PC-3 (cell line): Measurements from ENCODE around the gene TXNDC11.

Experiments
- EZH2 ChIP-seq: fragments of 300-600 bp; sonication (generic); IDR thresholded peaks from one replicate; pipeline ENCODE4 v1.6.1; 2017; ENCODE audit warnings: antibody characterized with exemption, mild to moderate bottlenecking, low read length; ENCODE audit not compliant: unreplicated experiment
- EZH2phosphoT487 ChIP-seq: fragments of 300-600 bp; sonication (generic); IDR thresholded peaks from 2 replicates; pipeline ENCODE4 v1.6.1; 2018; ENCODE audit warnings: mild to moderate bottlenecking, antibody characterized with exemption, low read length, borderline replicate concordance
- TF ChIP-seq, protein P1 (sequence below): fragments of 300-600 bp; sonication (generic); conservative IDR thresholded peaks from 2 replicates; pipeline ENCODE4 v1.5.1; 2017; ENCODE audit warnings: antibody characterized with exemption, low read depth, mild to moderate bottlenecking, low read length

DNA sequence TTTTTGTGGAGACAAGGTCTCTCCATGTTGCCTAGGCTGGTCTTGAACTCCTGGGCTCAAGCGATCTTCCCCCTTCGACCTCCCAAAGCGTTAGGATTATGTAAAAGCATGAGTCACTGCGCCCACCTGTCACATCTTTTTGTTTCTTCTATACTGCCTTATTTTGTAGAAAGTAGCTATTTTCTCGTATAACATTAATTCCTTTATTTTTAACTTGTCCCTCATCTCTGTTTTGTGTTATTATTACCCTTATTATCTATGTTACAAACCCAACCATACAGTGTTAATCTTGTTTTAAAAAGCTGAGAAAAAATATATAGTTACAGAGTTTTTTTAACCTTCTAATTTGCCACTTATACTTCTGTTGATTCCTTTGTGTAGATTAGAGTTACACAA, 1.4 kb upstream of the TXNDC11 start:
- TF ChIP-seq, protein P1, sequence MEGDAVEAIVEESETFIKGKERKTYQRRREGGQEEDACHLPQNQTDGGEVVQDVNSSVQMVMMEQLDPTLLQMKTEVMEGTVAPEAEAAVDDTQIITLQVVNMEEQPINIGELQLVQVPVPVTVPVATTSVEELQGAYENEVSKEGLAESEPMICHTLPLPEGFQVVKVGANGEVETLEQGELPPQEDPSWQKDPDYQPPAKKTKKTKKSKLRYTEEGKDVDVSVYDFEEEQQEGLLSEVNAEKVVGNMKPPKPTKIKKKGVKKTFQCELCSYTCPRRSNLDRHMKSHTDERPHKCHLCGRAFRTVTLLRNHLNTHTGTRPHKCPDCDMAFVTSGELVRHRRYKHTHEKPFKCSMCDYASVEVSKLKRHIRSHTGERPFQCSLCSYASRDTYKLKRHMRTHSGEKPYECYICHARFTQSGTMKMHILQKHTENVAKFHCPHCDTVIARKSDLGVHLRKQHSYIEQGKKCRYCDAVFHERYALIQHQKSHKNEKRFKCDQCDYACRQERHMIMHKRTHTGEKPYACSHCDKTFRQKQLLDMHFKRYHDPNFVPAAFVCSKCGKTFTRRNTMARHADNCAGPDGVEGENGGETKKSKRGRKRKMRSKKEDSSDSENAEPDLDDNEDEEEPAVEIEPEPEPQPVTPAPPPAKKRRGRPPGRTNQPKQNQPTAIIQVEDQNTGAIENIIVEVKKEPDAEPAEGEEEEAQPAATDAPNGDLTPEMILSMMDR, result no peak
- TF ChIP-seq EZH2 (no peak), EZH2phosphoT487 (no peak)
